Right cardiac atrium (tissue), 5 donors: Measurements from ENCODE around the gene ELL2. TPM values are rescaled to one million over a fixed set of nuclear protein-coding genes. Genes with fewer than 3 reads are reported as not detected.

Experiments
- ATAC-seq, 2 donors: fragments of 200-7000 bp; cut with Tn5 transposase; one replicate each; pipeline versions ENCODE4 v1.8.0 to v1.9.1; 2020; ENCODE audit warnings: moderate library complexity in 2 of 2, mild to moderate bottlenecking in 1 of 2
- DNase-seq, 3 donors: peaks; one replicate each; pipeline ENCODE4 v3.0.0-alpha.2; 2020
- H3K27ac ChIP-seq: one replicate; pipeline ENCODE4 v1.5.1; 2013; ENCODE audit warnings: mild to moderate bottlenecking, low read length, control low read depth, moderate library complexity
- H3K27me3 ChIP-seq: one replicate; pipeline ENCODE4 v1.6.1; 2013; ENCODE audit not compliant: control insufficient read depth, insufficient read depth
- H3K4me1 ChIP-seq: one replicate; pipeline ENCODE4 v1.6.1; 2013; ENCODE audit warnings: low read length; ENCODE audit not compliant: control insufficient read depth, insufficient read depth
- H3K4me3 ChIP-seq: one replicate; pipeline ENCODE4 v1.5.1; 2013; ENCODE audit warnings: low read length, control low read depth
- H3K9me3 ChIP-seq: one replicate; pipeline ENCODE4 v1.6.1; 2013; ENCODE audit warnings: low read length; ENCODE audit not compliant: control insufficient read depth
- WGBS: extraction: QIAGEN DNeasy Blood & Tissue Kit; methylation state at CpG from one replicate; pipeline ENCODE4 v1.1.7; 2013; 5-methylcytosine and 5-hydroxymethylcytosine counted together
- intact Hi-C, 4 donors: fragments of 100-400 bp; cut with DNase I; formaldehyde crosslinking; loops; one replicate each; pipeline versions ENCODE4 v1.11.0 to v1.14.0; 2022 to 2023
- polyA plus RNA-seq: library from polyadenylated mRNA; stranded (reverse); fragments of 200-250 nt; gene quantifications from one replicate; pipeline ENCODE4 v1.2.3, GENCODE V29; 2013
- total RNA-seq, 4 donors: library from RNA; stranded (reverse); fragmentation: NEBNext Ultra II Directional; extraction: Animal tissue kit (Norgen Biotek cat#: 25700); gene quantifications; one replicate each; pipeline ENCODE4 v1.2.1, GENCODE V29; 2021
- donor health status: healthy with polysubstance abuse.
- donor health status: DM: no; HTN: yes; CAD: no.
- donor health status: DM: no; HTN: no; CAD: no.
- donor health status: DM: no; HTN: yes; CAD: no; lungs with severe emphysema.
- donor health status: DM: yes; HTN: yes; CAD: no.

Gene ELL2
- total and polyA plus RNA-seq, 5 donors: 16.7 to 75.9 (median 32.4) TPM

GRCh38 chr5:95983080-95983479, 21.4 kb upstream of the ELL2 start:
- H3K27me3 ChIP-seq: no peaks in the 10 kb centered on the region
- H3K27ac ChIP-seq: no peak overlapping the region
- ATAC-seq (no peak), DNase-seq (no peak)
- H3K9me3 ChIP-seq: no peaks in the 10 kb centered on the region
- no peak overlapping the region for H3K4me3 ChIP-seq
- H3K4me1 ChIP-seq: no peaks in the 10 kb centered on the region
- intact Hi-C loops: no loop called here

GRCh38 chr5:95976606-95977005, 15.0 kb upstream of the ELL2 start:
- Histone ChIP-seq H3K4me1 (no peaks in the 10 kb centered on the region), H3K4me3 (no peak overlapping the region), H3K27me3 (no peaks in the 10 kb centered on the region), H3K27ac (no peak overlapping the region), H3K9me3 (no peaks in the 10 kb centered on the region)
- DNase-seq (no peak), ATAC-seq (no peak)
- intact Hi-C loops: no loop called here
- 69% methylated on average over 1 of the region's 1 CpG for WGBS

- intact Hi-C loops: no loop called here
- Histone ChIP-seq H3K27me3 (no peaks in the 10 kb centered on the region), H3K9me3 (no peaks in the 10 kb centered on the region), H3K4me1 (no peaks in the 10 kb centered on the region), H3K27ac (no peak overlapping the region), H3K4me3 (no peak overlapping the region)
- ATAC-seq (no peak), DNase-seq (no peak)
- 98% methylated on average over 1 of the region's 1 CpG for whole genome bisulfite sequencing
These were observed 14.1 kb upstream of the ELL2 start for GRCh38 chr5:95975703-95976102.

- no peaks in the 10 kb centered on the region for H3K4me1 ChIP-seq
- ATAC-seq (peak; percentile 81 to 88), DNase-seq (no peak)
- whole genome bisulfite sequencing: 53% methylated on average over 3 of the region's 3 CpGs
- no peak overlapping the region for H3K4me3 ChIP-seq
- intact Hi-C loops: no loop called here
- H3K27me3 ChIP-seq: no peaks in the 10 kb centered on the region
- H3K27ac ChIP-seq: no peak overlapping the region
- no peaks in the 10 kb centered on the region for H3K9me3 ChIP-seq
These were observed 12.2 kb upstream of the ELL2 start for GRCh38 chr5:95973793-95974325.

GRCh38 chr5:95972196-95972595, 10.5 kb upstream of the ELL2 start:
- H3K4me1 ChIP-seq: no peaks in the 10 kb centered on the region

GRCh38 chr5:95970359-95970704, 8.7 kb upstream of the ELL2 start:
- intact Hi-C loops: no loop called here
- DNase-seq (no peak), ATAC-seq (no peak)
- H3K4me3 ChIP-seq: no peak overlapping the region
- H3K4me1 ChIP-seq: no peaks in the 10 kb centered on the region
- H3K27ac ChIP-seq: no peak overlapping the region
- no peaks in the 10 kb centered on the region for H3K27me3 ChIP-seq
- 55% methylated on average over 1 of the region's 1 CpG for WGBS
- no peaks in the 10 kb centered on the region for H3K9me3 ChIP-seq

More at GRCh38 chr5:95972196-95972595, 10.5 kb upstream of the ELL2 start:
- Histone ChIP-seq H3K27ac (no peak overlapping the region), H3K4me3 (no peak overlapping the region), H3K9me3 (no peaks in the 10 kb centered on the region), H3K27me3 (no peaks in the 10 kb centered on the region)
- ATAC-seq: no peak
- intact Hi-C loops: no loop called here
- no peak for DNase-seq

GRCh38 chr5:95969651-95970358, 8.2 kb upstream of the ELL2 start:
- intact Hi-C loops: loop anchor here in 2 of 4 donors (10.0 kb wide), 1 partner anchor 365 kb away; no protein-coding TSS in a partner anchor
- Histone ChIP-seq H3K27me3 (no peaks in the 10 kb centered on the region), H3K4me1 (no peaks in the 10 kb centered on the region), H3K9me3 (no peaks in the 10 kb centered on the region), H3K4me3 (no peak overlapping the region), H3K27ac (no peak overlapping the region)
- ATAC-seq: no peak
- 95% methylated on average over 5 of the region's 5 CpGs for WGBS
- DNase-seq: no peak

GRCh38 chr5:95969055-95969454, 7.4 kb upstream of the ELL2 start:
- ATAC-seq: no peak
- Histone ChIP-seq H3K27ac (no peak overlapping the region), H3K4me1 (no peaks in the 10 kb centered on the region), H3K9me3 (no peaks in the 10 kb centered on the region), H3K4me3 (no peak overlapping the region), H3K27me3 (no peaks in the 10 kb centered on the region)
- intact Hi-C loops: loop anchor here in 2 of 4 donors (10.0 kb wide), 1 partner anchor 366 kb away; no protein-coding TSS in a partner anchor
- WGBS: 96% methylated on average over 5 of the region's 5 CpGs
- DNase-seq: no peak

GRCh38 chr5:95967236-95967635, 5.6 kb upstream of the ELL2 start:
- no peak overlapping the region for H3K4me3 ChIP-seq
- no peaks in the 10 kb centered on the region for H3K9me3 ChIP-seq
- H3K27me3 ChIP-seq: no peaks in the 10 kb centered on the region
- no peak overlapping the region for H3K27ac ChIP-seq
- WGBS: 100% methylated on average over 1 of the region's 1 CpG
- intact Hi-C loops: loop anchor here in 2 of 4 donors (10.0 kb wide), 1 partner anchor 368 kb away; no protein-coding TSS in a partner anchor
- no peaks in the 10 kb centered on the region for H3K4me1 ChIP-seq
- DNase-seq (no peak), ATAC-seq (no peak)

- DNase-seq: no peak
- no peaks in the 10 kb centered on the region for H3K27me3 ChIP-seq
- no peak for ATAC-seq
- 97% methylated on average over 2 of the region's 2 CpGs for WGBS
- intact Hi-C loops: loop anchor here in 2 of 4 donors (10.0 kb wide), 1 partner anchor 369 kb away; no protein-coding TSS in a partner anchor
- no peaks in the 10 kb centered on the region for H3K4me1 ChIP-seq
- H3K27ac ChIP-seq: no peak overlapping the region
- no peaks in the 10 kb centered on the region for H3K9me3 ChIP-seq
- no peak overlapping the region for H3K4me3 ChIP-seq
These were observed 4.4 kb upstream of the ELL2 start for GRCh38 chr5:95966005-95966404.

GRCh38 chr5:95963650-95964410, 2.2 kb upstream of the ELL2 start:
- intact Hi-C loops: loop anchor here (5.0 to 10.0 kb wide), 3 partner anchors 107 to 373 kb away; no protein-coding TSS in a partner anchor

More at GRCh38 chr5:95963650-95964410, 2.2 kb upstream of the ELL2 start:
- H3K27me3 ChIP-seq: no peaks in the 10 kb centered on the region
- DNase-seq: no peak
- no peak for ATAC-seq
- H3K27ac ChIP-seq: no peak overlapping the region
- H3K4me1 ChIP-seq: peaks cover 8% of the 10 kb centered on the region
- WGBS: 64% methylated on average over 8 of the region's 8 CpGs
- H3K9me3 ChIP-seq: no peaks in the 10 kb centered on the region
- H3K4me3 ChIP-seq: no peak overlapping the region
